ENCODE measurements around the gene FAS.

GRCh38 chr10:88952647-88953111 lies 37.9 kb upstream of the FAS start, which contains the start of gene ACTA2:
- no peak for TF ChIP-seq CTCF (conservative IDR thresholded peaks at IDR 0.05)
- no peak for TF ChIP-seq EZH2 (IDR thresholded peaks at IDR 0.05; ENCODE audit: low read depth)
